Measurements from ENCODE around the gene ERFL. TPM values are rescaled to one million over a fixed set of nuclear protein-coding genes. Genes with fewer than 3 reads are reported as not detected.
A peak's percentile ranks its signal among the peaks of the same experiment; 100 is the strongest.

The ERFL gene
- total RNA-seq, 1 experiment from 2014 or later = not detected

GRCh38 chr19:41906916-41907680, 21.2 kb downstream of the ERFL start:
- Mint-ChIP-seq H3K4me3 (ENCODE audit: unreplicated experiment) (no peak overlapping the region), H3K4me1 (ENCODE audit: insufficient read depth, unreplicated experiment) (peaks cover 6% of the 10 kb centered on the region), H3K9me3 (ENCODE audit: unreplicated experiment) (no peaks in the 10 kb centered on the region), H3K27me3 (ENCODE audit: insufficient read depth, unreplicated experiment) (no peaks in the 10 kb centered on the region), H3K36me3 (ENCODE audit: insufficient read depth, unreplicated experiment) (peaks cover 53% of the 10 kb centered on the region), H3K27ac (ENCODE audit: low read depth, unreplicated experiment) (no peak overlapping the region)
- intact Hi-C loops (cut with micrococcal nuclease) = no loop called here
- POLR2A ChIA-PET = interaction anchor here (0.7 to 1.3 kb wide), 2 partner anchors 12 to 45 kb away, joined by 3 to 4 read pairs; no protein-coding TSS in a partner anchor
- TF ChIP-seq, protein P1, sequence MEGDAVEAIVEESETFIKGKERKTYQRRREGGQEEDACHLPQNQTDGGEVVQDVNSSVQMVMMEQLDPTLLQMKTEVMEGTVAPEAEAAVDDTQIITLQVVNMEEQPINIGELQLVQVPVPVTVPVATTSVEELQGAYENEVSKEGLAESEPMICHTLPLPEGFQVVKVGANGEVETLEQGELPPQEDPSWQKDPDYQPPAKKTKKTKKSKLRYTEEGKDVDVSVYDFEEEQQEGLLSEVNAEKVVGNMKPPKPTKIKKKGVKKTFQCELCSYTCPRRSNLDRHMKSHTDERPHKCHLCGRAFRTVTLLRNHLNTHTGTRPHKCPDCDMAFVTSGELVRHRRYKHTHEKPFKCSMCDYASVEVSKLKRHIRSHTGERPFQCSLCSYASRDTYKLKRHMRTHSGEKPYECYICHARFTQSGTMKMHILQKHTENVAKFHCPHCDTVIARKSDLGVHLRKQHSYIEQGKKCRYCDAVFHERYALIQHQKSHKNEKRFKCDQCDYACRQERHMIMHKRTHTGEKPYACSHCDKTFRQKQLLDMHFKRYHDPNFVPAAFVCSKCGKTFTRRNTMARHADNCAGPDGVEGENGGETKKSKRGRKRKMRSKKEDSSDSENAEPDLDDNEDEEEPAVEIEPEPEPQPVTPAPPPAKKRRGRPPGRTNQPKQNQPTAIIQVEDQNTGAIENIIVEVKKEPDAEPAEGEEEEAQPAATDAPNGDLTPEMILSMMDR (IDR thresholded peaks at IDR 0.05; ENCODE audit: unreplicated experiment) = no peak
- BruUV-seq (replicated peaks) = TSS peak; percentile 25
- DNase-seq (ENCODE audit: unreplicated experiment) = no peak
- CTCF ChIA-PET = interaction anchor here (0.6 to 0.7 kb wide), 2 partner anchors 89 to 127 kb away, joined by 3 read pairs; no protein-coding TSS in a partner anchor

- ChIA-PET CTCF (no interaction called here), POLR2A (interaction anchor here (0.7 to 1.3 kb wide), 2 partner anchors 13 to 45 kb away, joined by 3 to 4 read pairs; no protein-coding TSS in a partner anchor)
- H3K4me3 Mint-ChIP-seq (ENCODE audit: unreplicated experiment) = no peak overlapping the region
- H3K27ac Mint-ChIP-seq (ENCODE audit: low read depth, unreplicated experiment) = no peak overlapping the region
- intact Hi-C loops (cut with micrococcal nuclease) = no loop called here
- H3K4me1 Mint-ChIP-seq (ENCODE audit: insufficient read depth, unreplicated experiment) = peaks cover 6% of the 10 kb centered on the region
- no peak for DNase-seq (ENCODE audit: unreplicated experiment)
- H3K27me3 Mint-ChIP-seq (ENCODE audit: insufficient read depth, unreplicated experiment) = no peaks in the 10 kb centered on the region
- TF ChIP-seq, protein P1 (IDR thresholded peaks at IDR 0.05; ENCODE audit: unreplicated experiment) = no peak
- BruUV-seq (replicated peaks) = no TSS peak
- H3K9me3 Mint-ChIP-seq (ENCODE audit: unreplicated experiment) = no peaks in the 10 kb centered on the region
- peaks cover 61% of the 10 kb centered on the region for H3K36me3 Mint-ChIP-seq (ENCODE audit: insufficient read depth, unreplicated experiment)
Observed at GRCh38 chr19:41906271-41906670, 22.0 kb downstream of the ERFL start.

- DNase-seq (ENCODE audit: unreplicated experiment) = no peak
- TF ChIP-seq, protein P1 (IDR thresholded peaks at IDR 0.05; ENCODE audit: unreplicated experiment) = no peak
- POLR2A ChIA-PET = interaction anchor here (0.6 kb wide), 1 partner anchor 1713 kb away, joined by 5 read pairs; no protein-coding TSS in a partner anchor
- peaks cover 70% of the 10 kb centered on the region for H3K36me3 Mint-ChIP-seq (ENCODE audit: insufficient read depth, unreplicated experiment)
- H3K27me3 Mint-ChIP-seq (ENCODE audit: insufficient read depth, unreplicated experiment) = no peaks in the 10 kb centered on the region
- intact Hi-C loops (cut with micrococcal nuclease) = no loop called here
- BruUV-seq (replicated peaks) = no TSS peak
- peaks cover 3% of the 10 kb centered on the region for H3K4me1 Mint-ChIP-seq (ENCODE audit: insufficient read depth, unreplicated experiment)
- CTCF ChIA-PET = interaction anchor here (1.4 kb wide), 1 partner anchor 29 kb away, joined by 5 read pairs; no protein-coding TSS in a partner anchor
- no peak overlapping the region for H3K27ac Mint-ChIP-seq (ENCODE audit: low read depth, unreplicated experiment)
- no peak overlapping the region for H3K4me3 Mint-ChIP-seq (ENCODE audit: unreplicated experiment)
- no peaks in the 10 kb centered on the region for H3K9me3 Mint-ChIP-seq (ENCODE audit: unreplicated experiment)
Observed at GRCh38 chr19:41905273-41906002, 22.8 kb downstream of the ERFL start.
